Renal pelvis (tissue), 12 donors: ENCODE results near the gene TPPP3. TPM values are rescaled to one million over a fixed set of nuclear protein-coding genes. Genes with fewer than 3 reads are reported as not detected.

Experiments
- DNase-seq: peaks from one replicate; pipeline ENCODE4 v3.0.0-alpha.2; 2013
- long read RNA-seq, 16 experiments: transcript quantifications; one replicate each; lab custom pipeline, GENCODE V29; 2026
- polyA plus RNA-seq, 3 donors: library from polyadenylated mRNA; unstranded; fragments of 120-200 nt; gene quantifications; one replicate each; pipeline ENCODE4 v1.2.1, GENCODE V29; 2013; ENCODE audit not compliant: insufficient read length in 3 of 3

The TPPP3 gene
- polyA plus RNA-seq = 10 to 100 TPM; 64.7 to 71.8 (median 69.9) TPM
- long read RNA-seq, donor 1, transcript TPPP3-202 (4 exons, 1,058 nt) = major isoform, 34 of 47 reads
- long read RNA-seq, donor 1, transcript TPPP3-205 (3 exons, 1,736 nt) = minor isoform, 6 of 47 reads
- long read RNA-seq, donor 1, partial matches to known transcripts = 7 of 47 reads
- long read RNA-seq, donor 1, other reads (novel, unspliced or antisense) = 0 of 47 reads
- long read RNA-seq, donor 2, transcript TPPP3-202 (4 exons, 1,058 nt) = major isoform, 48 of 65 reads
- long read RNA-seq, donor 2, transcript TPPP3-205 (3 exons, 1,736 nt) = minor isoform, 13 of 65 reads
- long read RNA-seq, donor 2, partial matches to known transcripts = 0 of 65 reads
- long read RNA-seq, donor 2, other reads (novel, unspliced or antisense) = 0 of 65 reads
- long read RNA-seq, donor 3, transcript TPPP3-202 (4 exons, 1,058 nt) = major isoform, 40 of 53 reads
- long read RNA-seq, donor 3, partial matches to known transcripts = 6 of 53 reads
- long read RNA-seq, donor 3, other reads (novel, unspliced or antisense) = 0 of 53 reads
- long read RNA-seq, donor 4, transcript TPPP3-205 (3 exons, 1,736 nt) = minor isoform, 12 of 58 reads
- long read RNA-seq, donor 4, transcript TPPP3-202 (4 exons, 1,058 nt) = major isoform, 44 of 58 reads
- long read RNA-seq, donor 4, partial matches to known transcripts = 0 of 58 reads
- long read RNA-seq, donor 4, other reads (novel, unspliced or antisense) = 0 of 58 reads
- long read RNA-seq, donor 5, transcript TPPP3-202 (4 exons, 1,058 nt) = major isoform, 20 of 22 reads
- long read RNA-seq, donor 5, partial matches to known transcripts = 0 of 22 reads
- long read RNA-seq, donor 5, other reads (novel, unspliced or antisense) = 0 of 22 reads
- long read RNA-seq, donor 6, transcript TPPP3-202 (4 exons, 1,058 nt) = major isoform, 30 of 41 reads
- long read RNA-seq, donor 6, partial matches to known transcripts = 5 of 41 reads
- long read RNA-seq, donor 6, other reads (novel, unspliced or antisense) = 0 of 41 reads
- long read RNA-seq, donor 7, transcript TPPP3-202 (4 exons, 1,058 nt) = major isoform, 46 of 72 reads
- long read RNA-seq, donor 7, partial matches to known transcripts = 21 of 72 reads
- long read RNA-seq, donor 7, other reads (novel, unspliced or antisense) = 0 of 72 reads
- long read RNA-seq, donor 8, transcript TPPP3-202 (4 exons, 1,058 nt) = major isoform, 14 of 18 reads
- long read RNA-seq, donor 8, partial matches to known transcripts = 0 of 18 reads
- long read RNA-seq, donor 8, other reads (novel, unspliced or antisense) = 0 of 18 reads
- long read RNA-seq, donor 9, transcript TPPP3-202 (4 exons, 1,058 nt) = major isoform, 31 of 40 reads
- long read RNA-seq, donor 9, transcript TPPP3-205 (3 exons, 1,736 nt) = minor isoform, 6 of 40 reads
- long read RNA-seq, donor 9, partial matches to known transcripts = 0 of 40 reads
- long read RNA-seq, donor 9, other reads (novel, unspliced or antisense) = 0 of 40 reads
- long read RNA-seq, donor 10, transcript TPPP3-205 (3 exons, 1,736 nt) = minor isoform, 8 of 47 reads
- long read RNA-seq, donor 10, transcript TPPP3-202 (4 exons, 1,058 nt) = major isoform, 38 of 47 reads
- long read RNA-seq, donor 10, partial matches to known transcripts = 0 of 47 reads
- long read RNA-seq, donor 10, other reads (novel, unspliced or antisense) = 0 of 47 reads
- long read RNA-seq, donor 11, transcript TPPP3-202 (4 exons, 1,058 nt) = major isoform, 27 of 30 reads
- long read RNA-seq, donor 11, partial matches to known transcripts = 0 of 30 reads
- long read RNA-seq, donor 11, other reads (novel, unspliced or antisense) = 0 of 30 reads
- long read RNA-seq, donor 12, transcript TPPP3-202 (4 exons, 1,058 nt) = major isoform, 27 of 48 reads
- long read RNA-seq, donor 12, transcript TPPP3-205 (3 exons, 1,736 nt) = minor isoform, 14 of 48 reads
- long read RNA-seq, donor 12, partial matches to known transcripts = 5 of 48 reads
- long read RNA-seq, donor 12, other reads (novel, unspliced or antisense) = 0 of 48 reads
- long read RNA-seq, donor 13, transcript TPPP3-202 (4 exons, 1,058 nt) = major isoform, 14 of 17 reads
- long read RNA-seq, donor 13, partial matches to known transcripts = 0 of 17 reads
- long read RNA-seq, donor 13, other reads (novel, unspliced or antisense) = 0 of 17 reads
- long read RNA-seq, donor 14 = 0 reads
- long read RNA-seq, donor 15 = 0 reads
- long read RNA-seq, donor 16, transcript TPPP3-205 (3 exons, 1,736 nt) = minor isoform, 8 of 60 reads
- long read RNA-seq, donor 16, transcript TPPP3-202 (4 exons, 1,058 nt) = major isoform, 50 of 60 reads
- long read RNA-seq, donor 16, partial matches to known transcripts = 0 of 60 reads
- long read RNA-seq, donor 16, other reads (novel, unspliced or antisense) = 0 of 60 reads

DNA sequence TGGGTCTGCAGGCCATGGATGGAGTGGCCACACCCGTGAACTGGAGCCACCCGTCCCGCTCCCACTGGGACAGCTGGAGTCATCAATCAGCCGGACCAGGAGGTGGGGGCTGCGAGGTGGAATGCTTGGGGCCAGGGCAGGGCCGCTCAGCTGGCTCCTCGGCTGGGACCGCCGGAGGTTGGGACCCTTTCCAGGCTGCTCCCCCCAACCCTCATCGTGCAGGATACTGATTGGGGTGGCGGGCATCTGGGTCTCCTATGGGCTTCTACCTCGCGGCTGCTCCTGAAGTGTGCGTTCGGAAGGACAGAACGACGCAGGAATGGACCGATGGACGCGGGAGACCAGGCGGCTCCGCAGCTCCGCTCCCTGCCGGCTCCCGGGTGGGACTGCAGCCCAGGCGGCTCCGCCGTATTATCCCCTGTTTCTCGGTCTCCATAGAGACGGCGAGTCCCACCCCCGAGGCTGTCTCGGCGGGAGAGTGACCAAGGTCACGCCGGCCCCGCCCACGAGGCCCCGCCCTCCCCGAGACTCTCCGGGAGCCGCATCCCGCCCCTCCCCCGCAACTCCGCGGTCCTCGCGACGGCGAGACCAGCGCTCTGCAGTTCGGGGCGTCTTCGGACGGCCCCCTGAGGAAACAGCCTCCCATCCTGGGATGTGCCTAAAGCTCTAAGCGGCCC lies at the start of gene TPPP3:
Gene TPPP3, minus strand, starts transcription at position 388 of the 677 bp plus-strand sequence. CDS start 2,387 bp downstream, outside the sequence.
- DNase-seq = peak; percentile 87

DNA sequence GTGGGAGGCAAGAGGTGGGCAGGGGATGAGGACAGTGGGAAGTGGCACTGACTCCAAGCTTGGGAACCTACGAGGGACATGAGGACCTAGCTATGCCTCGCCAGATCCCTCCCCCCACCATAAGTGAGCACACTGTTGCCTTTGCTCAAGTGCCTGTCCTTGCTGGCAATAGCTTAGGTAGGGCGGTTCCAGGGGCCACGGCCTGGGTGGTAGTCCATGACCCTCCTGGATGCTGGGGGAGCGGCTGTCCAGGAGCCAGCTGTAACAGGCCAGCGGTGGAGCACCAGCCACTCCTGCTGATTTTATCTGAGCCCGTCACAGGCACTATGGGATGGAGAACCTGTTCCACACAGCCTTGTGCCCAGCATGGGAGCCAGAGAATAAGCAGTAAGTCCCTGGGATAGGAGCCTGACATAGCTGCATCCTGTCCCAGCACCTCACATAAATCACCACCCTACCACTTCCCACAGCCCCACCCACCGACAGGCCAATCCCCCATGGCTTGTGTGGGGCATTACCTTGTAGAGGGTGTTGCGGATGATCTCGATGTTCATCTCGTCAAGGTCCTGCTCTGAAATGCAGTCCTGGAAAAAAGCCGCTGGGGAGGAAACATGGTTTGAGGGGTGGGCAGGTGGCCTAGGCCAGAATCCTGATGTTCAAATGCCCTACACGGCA lies 49.4 kb upstream of the TPPP3 start:
- DNase-seq = no peak

DNA sequence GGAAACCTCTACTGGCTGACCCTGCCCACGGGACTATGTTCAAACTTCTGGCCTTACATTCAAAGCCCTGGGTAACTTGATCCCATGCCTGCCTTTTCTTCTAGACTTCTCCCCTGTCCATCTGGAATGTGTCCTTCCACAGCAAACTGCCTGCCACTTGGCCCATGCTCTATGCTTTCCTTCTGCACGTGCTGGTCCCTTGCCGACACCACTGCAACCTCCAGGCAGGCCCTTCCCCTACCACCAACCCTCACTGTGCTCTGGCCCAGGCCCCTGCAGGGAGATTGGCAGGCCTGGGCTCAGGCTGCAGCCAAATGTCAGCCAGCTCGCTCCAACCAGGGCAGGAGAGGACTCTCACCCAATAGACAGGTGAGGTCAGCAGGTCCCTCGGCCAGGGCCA lies 48.6 kb upstream of the TPPP3 start:
- DNase-seq = no peak

DNA sequence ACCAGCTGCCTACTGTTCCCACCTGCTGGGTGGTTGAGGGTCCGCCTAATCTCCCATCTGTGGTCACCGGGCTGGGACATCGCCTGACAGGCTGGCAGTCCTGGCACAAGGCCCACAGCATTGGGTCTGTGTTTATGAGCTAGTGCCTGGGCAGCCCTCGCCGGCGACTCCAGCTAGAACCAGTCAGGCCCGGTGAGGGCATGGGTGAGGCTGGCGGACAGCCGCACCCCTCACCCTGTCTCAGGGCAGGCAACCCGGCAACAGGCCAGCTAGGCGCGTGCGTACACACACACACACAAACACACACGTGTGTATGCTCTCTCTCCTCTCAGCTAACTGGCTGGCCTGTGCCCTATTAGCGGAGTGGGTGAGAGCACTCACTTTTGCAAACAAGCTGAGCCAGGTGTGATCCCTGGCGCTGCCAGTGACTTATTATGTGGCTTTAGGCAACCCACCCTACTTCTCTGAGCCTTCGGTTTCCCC lies 48.0 kb upstream of the TPPP3 start:
- DNase-seq = no peak

DNA sequence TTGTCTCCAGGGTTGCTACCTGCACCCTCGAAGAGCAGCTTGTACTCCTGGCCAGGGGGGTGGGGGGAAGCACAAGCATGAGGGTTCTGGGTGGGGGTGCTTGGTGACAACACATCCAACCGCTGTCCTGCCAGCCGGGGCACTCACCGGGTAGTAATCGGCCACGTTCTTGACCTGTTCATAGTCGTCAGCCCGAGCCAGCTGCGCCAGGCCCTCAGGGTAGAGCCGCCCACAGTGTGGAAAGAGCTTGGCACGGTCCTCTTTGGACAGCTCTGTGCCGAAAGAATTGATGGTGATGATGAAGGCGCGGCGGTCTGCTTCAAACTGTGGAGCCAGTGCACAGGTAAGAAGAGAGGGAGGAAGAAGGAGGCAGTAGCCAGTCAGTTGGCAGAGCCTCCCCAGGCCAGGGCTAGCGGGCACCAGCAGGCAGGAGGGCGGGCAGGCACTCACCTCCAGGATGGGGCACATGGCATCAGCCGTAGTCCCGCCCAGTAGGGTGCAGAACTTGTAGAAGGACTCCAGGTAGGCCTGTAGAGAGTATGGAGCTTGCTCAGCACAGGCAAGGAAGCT lies 45.6 kb upstream of the TPPP3 start:
- no peak for DNase-seq

DNA sequence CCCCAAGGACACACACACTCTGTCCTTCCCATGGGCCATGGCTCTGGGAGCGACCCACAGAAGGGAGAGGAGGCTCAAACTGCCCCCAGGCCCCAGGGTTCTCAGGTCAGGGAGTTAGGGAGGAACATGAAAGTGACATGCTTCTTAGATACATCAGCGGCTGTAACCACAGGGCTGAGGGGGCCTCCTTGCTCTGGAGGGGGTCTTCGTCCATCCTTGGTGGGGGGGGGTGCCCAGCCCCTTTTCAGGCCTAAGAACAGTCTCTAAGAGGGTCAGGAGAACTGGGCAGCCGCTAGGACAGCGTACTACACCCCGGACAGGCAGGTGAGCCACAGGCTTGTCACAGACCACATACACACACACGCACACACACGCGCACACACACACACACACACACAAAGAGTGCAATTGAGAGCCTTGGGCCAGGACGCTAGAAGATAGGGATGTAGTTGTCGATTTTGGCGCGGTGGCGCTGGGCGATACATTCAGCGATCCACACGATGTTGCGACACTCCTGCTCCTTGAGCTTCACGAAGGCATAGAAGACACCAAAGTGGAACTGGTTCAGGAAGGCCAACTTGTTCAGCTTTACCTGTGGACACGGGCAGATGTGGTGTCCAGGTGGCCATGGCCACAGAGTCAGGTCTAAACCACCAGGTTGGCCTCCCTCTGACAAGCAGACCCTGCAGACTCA lies 44.9 kb upstream of the TPPP3 start:
- no peak for DNase-seq

DNA sequence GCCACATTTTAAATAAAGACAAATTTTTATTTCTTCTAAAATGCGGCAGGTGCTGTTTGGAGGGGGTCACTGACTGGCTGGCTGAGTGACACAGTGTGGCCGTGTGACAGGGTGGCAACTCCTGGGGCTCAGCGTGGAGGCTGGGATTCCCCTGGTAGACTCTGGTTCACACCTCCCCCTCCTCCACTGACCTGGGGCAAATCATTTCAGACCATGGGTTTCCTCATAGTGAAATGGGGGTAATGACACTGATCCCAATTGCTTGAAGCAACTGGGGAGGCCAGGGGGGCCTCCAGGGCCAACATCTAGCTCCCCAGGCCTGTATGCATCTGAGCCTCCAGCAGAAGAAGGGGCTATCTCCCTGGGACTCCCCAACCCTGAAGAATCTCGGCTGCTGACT lies 44.2 kb upstream of the TPPP3 start:
- no peak for DNase-seq

DNA sequence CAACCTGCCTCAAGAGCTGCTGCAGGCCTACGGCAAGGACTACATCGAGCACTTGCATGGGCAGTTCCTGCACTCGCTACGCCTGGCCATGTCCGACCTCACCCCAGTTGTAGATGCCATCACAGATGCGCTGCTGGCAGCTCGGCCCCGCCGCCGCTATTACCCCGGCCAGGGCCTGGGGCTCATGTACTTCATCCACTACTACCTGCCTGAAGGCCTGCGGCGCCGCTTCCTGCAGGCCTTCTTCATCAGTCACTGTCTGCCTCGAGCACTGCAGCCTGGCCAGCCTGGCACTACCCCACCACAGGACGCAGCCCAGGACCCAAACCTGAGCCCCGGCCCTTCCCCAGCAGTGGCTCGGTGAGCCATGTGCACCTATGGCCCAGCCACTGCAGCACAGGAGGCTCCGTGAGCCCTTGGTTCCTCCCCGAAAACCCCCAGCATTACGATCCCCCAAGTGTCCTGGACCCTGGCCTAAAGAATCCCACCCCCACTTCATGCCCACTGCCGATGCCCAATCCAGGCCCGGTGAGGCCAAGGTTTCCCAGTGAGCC lies 43.4 kb upstream of the TPPP3 start:
- DNase-seq = no peak

DNA sequence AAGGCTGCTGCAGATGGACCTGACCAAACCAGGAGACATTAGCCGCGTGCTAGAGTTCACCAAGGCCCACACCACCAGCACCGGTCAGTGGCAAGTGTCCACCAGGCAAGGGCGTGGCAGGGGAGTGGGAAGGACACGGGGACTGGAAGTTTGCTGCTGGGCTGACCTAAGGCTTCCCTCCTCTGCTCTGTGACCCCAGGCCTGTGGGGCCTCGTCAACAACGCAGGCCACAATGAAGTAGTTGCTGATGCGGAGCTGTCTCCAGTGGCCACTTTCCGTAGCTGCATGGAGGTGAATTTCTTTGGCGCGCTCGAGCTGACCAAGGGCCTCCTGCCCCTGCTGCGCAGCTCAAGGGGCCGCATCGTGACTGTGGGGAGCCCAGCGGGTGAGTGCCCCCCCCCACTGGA lies 42.5 kb upstream of the TPPP3 start:
- no peak for DNase-seq

DNA sequence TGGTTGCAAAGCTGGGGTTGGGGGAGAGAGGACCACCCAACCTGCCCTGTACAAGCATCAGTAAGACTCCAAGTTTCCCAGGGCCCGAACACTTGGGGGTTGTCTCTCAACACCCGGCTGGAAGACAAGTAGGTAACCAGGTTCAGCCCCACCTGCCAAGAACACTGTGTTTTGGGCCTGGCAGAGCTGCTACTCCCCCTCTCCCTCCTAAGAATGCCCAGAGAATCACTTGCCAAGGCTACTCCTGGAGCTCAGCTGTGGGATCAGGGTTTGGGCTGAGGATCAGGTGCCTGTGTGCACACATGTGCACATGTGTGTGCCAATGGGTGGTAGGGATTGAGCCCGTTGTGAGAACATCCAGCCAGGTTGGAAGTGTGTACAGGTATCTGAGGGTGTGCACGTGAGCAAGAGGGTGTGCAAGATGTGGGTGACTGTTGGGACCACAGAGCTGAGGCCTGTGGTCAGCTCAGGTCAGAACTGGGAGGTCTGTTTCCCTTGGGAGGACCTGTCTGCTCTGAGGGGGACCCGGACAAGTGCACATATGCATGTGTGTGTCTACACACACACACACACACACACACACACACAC lies 39.9 kb upstream of the TPPP3 start:
- no peak for DNase-seq

DNA sequence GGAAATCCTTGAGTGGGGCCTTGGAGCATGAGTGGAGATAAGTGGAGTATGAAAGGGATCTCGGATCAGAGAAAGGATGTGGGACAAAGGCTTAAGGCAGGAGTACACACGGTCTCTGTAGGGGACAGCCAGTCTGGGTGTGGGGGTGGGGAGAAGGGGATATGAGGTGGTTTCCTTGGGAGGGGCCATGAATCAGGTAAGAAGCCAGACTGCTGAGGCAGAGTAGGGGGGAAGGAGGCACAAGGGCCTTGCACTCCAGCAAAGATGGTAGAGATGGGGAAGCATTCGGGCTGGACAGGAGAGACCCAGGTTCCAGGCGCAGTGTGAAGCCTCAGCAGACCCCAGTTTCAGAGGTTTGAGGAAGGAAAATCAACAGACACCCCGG lies 39.2 kb upstream of the TPPP3 start:
- no peak for DNase-seq

DNA sequence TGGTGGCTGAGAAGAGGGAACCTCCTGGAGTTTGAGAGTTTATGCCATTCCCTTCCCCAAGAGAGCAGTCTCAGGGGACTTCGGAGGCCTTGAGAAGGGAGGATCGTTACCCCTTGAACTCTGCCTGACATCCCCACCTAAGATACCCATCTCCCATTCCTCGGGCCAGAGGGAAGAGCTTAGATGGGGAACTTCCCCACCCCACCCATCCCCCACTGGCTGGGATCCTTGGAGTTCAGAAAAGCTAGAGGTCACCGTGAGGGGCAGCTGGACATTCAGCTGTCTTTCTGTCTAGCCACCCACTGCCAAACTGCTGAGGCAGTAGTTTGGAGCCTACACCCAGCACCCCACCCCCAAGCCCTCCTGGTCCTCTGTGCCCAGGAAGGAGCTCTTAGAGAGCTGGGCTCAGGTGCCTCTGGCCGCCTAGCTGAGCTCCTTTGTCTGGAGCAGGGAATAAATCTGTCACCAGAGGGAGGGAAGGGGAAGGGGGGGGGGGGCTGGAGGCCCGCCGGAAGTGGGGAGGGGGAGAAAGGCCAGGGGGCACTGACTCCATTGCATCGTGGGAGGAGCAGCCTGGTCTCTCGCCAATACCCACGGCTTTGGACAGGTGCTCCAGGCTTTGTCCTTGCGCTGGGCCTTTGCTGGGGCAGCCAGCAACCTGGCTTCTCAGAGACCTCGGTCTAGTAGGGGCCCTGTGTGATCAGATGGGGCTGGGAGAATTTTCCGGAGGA lies 38.6 kb upstream of the TPPP3 start:
- DNase-seq = peak; percentile 61

DNA sequence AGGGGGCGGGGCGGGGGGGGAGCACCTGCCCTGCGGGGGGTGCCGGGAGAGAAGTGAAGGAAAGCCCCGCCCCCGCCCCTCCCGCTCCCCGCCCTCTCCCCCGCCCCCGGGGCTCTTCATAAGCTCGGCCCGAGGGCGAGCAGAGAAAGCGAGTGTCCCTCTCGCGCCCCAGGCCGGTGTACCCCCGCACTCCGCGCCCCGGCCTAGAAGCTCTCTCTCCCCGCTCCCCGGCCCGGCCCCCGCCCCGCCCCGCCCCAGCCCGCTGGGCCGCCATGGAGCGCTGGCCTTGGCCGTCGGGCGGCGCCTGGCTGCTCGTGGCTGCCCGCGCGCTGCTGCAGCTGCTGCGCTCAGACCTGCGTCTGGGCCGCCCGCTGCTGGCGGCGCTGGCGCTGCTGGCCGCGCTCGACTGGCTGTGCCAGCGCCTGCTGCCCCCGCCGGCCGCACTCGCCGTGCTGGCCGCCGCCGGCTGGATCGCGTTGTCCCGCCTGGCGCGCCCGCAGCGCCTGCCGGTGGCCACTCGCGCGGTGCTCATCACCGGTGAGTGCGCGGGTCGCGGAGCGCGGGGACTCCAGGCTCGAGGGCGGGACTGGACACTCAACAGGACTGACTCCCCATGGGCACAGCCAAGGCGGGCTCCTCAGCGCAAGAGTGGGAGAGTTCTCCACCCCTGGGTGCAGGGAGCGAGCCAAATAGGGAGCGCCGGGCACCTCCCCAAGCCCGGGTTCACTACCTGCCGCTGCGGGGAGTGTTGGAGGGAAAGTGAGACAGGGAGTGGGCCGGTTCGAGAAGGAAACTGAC lies 37.9 kb upstream of the TPPP3 start, which contains the start of gene HSD11B2:
Gene HSD11B2, plus strand, starts transcription at position 145 of the 798 bp plus-strand sequence. Its CDS starts 128 bp downstream, at position 273.
- DNase-seq = peak; percentile 48

DNA sequence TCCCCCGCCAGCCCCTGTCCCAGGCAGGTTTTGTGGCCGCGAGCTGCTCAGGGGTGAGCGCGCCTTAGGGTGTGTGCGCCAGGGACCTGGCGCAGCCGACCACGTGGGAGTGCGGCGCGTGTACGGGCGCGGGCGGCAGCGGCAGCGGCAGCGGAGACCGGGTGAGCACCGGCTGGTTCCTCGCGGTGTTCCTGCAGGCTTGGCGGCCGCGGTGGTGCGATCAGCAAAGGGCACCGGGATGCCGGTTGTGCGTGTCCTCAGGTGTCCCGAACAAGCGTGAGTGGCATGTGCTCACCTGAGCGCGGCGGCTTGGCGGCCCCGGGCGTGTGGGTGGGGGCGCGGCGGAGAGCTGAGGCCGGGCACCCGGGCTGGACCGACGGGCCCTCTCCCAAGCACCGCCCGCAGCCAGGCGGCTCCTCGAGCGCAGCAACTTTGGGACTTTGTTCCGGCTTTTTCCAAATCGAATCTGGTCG lies 37.2 kb upstream of the TPPP3 start:
- DNase-seq = peak; percentile 24
